ENCODE measurements around the gene NSD2.
"Not testable (repeated sequence)": the region's sequence is repeated elsewhere in the genome, so short reads cannot be mapped to it uniquely, and the experiment has no call there.

The NSD2 gene

GRCh38 chr4:1988327-1988724, 117.1 kb downstream of the NSD2 start:
- DNase-seq = no peak

- DNase-seq = no peak
Observed at GRCh38 chr4:1989533-1990347, 118.5 kb downstream of the NSD2 start.

GRCh38 chr4:1990348-1990645, 119.1 kb downstream of the NSD2 start:
- no peak for DNase-seq

- no peak for DNase-seq
Observed at GRCh38 chr4:1990676-1991075, 119.5 kb downstream of the NSD2 start.

GRCh38 chr4:1991087-1991486, 119.9 kb downstream of the NSD2 start:
- no peak for DNase-seq

GRCh38 chr4:1991596-1992434, 120.6 kb downstream of the NSD2 start:
- DNase-seq = no peak

- DNase-seq = no peak
Observed at GRCh38 chr4:1992468-1993168, 121.4 kb downstream of the NSD2 start.

- DNase-seq = no peak
Observed at GRCh38 chr4:1993169-1993516, 122.0 kb downstream of the NSD2 start.

GRCh38 chr4:1993718-1994516, 122.7 kb downstream of the NSD2 start:
- DNase-seq = not testable (repeated sequence)

GRCh38 chr4:1994938-1995337, 123.7 kb downstream of the NSD2 start:
- DNase-seq = no peak

- DNase-seq = no peak
Observed at GRCh38 chr4:1996866-1997611, 125.8 kb downstream of the NSD2 start.

GRCh38 chr4:1997712-1998111, 126.5 kb downstream of the NSD2 start:
- DNase-seq = no peak

- peak; percentile 11 for DNase-seq
Observed at GRCh38 chr4:1998296-1998695, 127.1 kb downstream of the NSD2 start.

GRCh38 chr4:1999308-1999707, 128.1 kb downstream of the NSD2 start:
- DNase-seq = not testable (repeated sequence)

- DNase-seq = not testable (repeated sequence)
Observed at GRCh38 chr4:2003361-2003760, 132.2 kb downstream of the NSD2 start.

- no peak for DNase-seq
Observed at GRCh38 chr4:2006367-2006766, 135.2 kb downstream of the NSD2 start.

- DNase-seq = no peak
Observed at GRCh38 chr4:2006956-2007653, 135.9 kb downstream of the NSD2 start.

GRCh38 chr4:2007804-2008670, 136.8 kb downstream of the NSD2 start:
- DNase-seq = no peak

GRCh38 chr4:2008671-2008920, 137.4 kb downstream of the NSD2 start:
- no peak for DNase-seq

- peak; percentile 81 for DNase-seq
Observed at GRCh38 chr4:2008921-2009650, 137.9 kb downstream of the NSD2 start, which contains the start of gene NELFA. Gene NELFA (minus strand): TSS chr4:2008974. CDS start chr4:2008959, 15 bp downstream.
